Type B pancreatic cell (in vitro differentiated cells): ENCODE measurements around the gene SPRR1A. TPM values are rescaled to one million over a fixed set of nuclear protein-coding genes. Genes with fewer than 3 reads are reported as not detected.

ENCODE experiments used
- DNase-seq: peaks from one replicate; pipeline ENCODE4 v3.0.0; 2021; ENCODE audit warnings: mixed read lengths; ENCODE audit not compliant: unreplicated experiment; ENCODE audit errors: extremely low spot score
- H3K27ac Mint-ChIP-seq: 2 replicates; pipeline ENCODE4 v1.8.0; 2021; ENCODE audit warnings: mild to moderate bottlenecking, mixed read lengths
- H3K27me3 Mint-ChIP-seq: 2 replicates; pipeline ENCODE4 v1.8.0; 2021; ENCODE audit warnings: mixed read lengths
- H3K36me3 Mint-ChIP-seq: 2 replicates; pipeline ENCODE4 v1.8.0; 2021; ENCODE audit warnings: mixed read lengths
- H3K4me1 Mint-ChIP-seq: one replicate; pipeline ENCODE4 v1.8.0; 2021; ENCODE audit warnings: mixed read lengths; ENCODE audit not compliant: unreplicated experiment
- H3K4me3 Mint-ChIP-seq: 2 replicates; pipeline ENCODE4 v1.8.0; 2021; ENCODE audit warnings: mild to moderate bottlenecking, mixed read lengths
- H3K9me3 Mint-ChIP-seq: 2 replicates; pipeline ENCODE4 v1.8.0; 2021; ENCODE audit warnings: mixed read lengths
- long read RNA-seq: library from polyadenylated mRNA; unstranded; transcript quantifications from one replicate; pipeline ENCODE4 v2.0.0, GENCODE V29; 2020
- total RNA-seq: library from RNA; stranded (reverse); gene quantifications from 2 replicates; pipeline ENCODE4 v1.2.1, GENCODE V29; 2021; ENCODE audit warnings: low replicate concordance
- TF ChIP-seq, protein P1 (sequence below): fragments of 200-600 bp; sonication (generic); conservative IDR thresholded peaks from 2 replicates; pipeline ENCODE4 v1.5.0; 2021; ENCODE audit warnings: antibody characterized with exemption, mild to moderate bottlenecking

Gene SPRR1A, protein sequence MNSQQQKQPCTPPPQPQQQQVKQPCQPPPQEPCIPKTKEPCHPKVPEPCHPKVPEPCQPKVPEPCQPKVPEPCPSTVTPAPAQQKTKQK
- 22.2 and 36.3 TPM in 2 replicates for total RNA-seq
- long read RNA-seq, partial matches to known transcripts: 0 of 2 reads
- long read RNA-seq, other reads (novel, unspliced or antisense): 2 of 2 reads

DNA sequence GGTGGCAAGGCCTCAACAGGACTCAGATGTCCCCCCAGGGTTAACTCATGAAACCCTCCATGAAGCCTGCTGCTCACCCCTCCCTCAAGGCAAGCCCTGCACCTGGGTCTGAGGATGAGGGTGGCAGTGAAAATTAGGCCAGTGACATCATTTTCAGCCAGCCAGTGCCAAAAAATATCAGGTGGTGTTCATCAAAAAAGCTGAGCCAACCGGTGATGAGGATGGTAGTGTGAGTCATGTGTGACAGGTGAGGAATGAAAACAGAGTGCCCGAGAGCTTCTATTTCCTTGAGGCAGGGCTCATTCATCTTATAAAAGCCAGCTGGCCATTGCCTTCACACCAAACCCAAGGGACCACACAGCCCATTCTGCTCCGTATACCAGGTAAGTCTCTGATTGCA lies at the start of gene SPRR1A:
Gene SPRR1A (plus strand): TSS at position 339 of the 400 bp plus-strand sequence. CDS start 1,150 bp downstream, outside the sequence.
- Mint-ChIP-seq H3K27ac (no peak within 1 kb of the TSS), H3K36me3 (no peaks in the 10 kb centered on the region), H3K4me1 (no peaks in the 10 kb centered on the region), H3K4me3 (peak within 1 kb of the TSS; percentile 27), H3K9me3 (no peaks in the 10 kb centered on the region), H3K27me3 (no peaks in the 10 kb centered on the region)
- TF ChIP-seq, protein P1, sequence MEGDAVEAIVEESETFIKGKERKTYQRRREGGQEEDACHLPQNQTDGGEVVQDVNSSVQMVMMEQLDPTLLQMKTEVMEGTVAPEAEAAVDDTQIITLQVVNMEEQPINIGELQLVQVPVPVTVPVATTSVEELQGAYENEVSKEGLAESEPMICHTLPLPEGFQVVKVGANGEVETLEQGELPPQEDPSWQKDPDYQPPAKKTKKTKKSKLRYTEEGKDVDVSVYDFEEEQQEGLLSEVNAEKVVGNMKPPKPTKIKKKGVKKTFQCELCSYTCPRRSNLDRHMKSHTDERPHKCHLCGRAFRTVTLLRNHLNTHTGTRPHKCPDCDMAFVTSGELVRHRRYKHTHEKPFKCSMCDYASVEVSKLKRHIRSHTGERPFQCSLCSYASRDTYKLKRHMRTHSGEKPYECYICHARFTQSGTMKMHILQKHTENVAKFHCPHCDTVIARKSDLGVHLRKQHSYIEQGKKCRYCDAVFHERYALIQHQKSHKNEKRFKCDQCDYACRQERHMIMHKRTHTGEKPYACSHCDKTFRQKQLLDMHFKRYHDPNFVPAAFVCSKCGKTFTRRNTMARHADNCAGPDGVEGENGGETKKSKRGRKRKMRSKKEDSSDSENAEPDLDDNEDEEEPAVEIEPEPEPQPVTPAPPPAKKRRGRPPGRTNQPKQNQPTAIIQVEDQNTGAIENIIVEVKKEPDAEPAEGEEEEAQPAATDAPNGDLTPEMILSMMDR: no peak
- DNase-seq: no peak

DNA sequence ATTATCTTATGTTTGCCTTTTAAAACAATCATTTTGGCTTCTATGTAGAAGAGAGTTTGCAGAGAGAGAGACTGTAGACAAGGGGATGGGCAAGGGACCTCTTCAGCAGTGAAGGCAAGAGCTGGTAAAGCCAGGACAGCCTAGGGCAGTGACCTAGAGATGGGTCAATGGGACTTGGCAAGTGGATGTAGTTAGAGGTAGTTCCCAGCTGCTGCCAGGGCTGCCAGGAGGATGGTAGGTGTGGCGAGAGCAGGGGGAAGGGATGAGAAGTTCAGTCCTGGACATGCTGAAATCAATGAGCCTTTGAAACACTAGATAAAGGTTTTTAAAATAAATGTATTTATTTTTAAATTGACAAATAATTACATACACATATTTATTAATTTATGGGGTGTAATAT lies 43.3 kb upstream of the SPRR1A start:
- H3K4me1 Mint-ChIP-seq: no peaks in the 10 kb centered on the region
- no peaks in the 10 kb centered on the region for H3K36me3 Mint-ChIP-seq
- H3K4me3 Mint-ChIP-seq: no peak overlapping the region
- no peaks in the 10 kb centered on the region for H3K9me3 Mint-ChIP-seq
- H3K27ac Mint-ChIP-seq: no peak overlapping the region
- no peak for DNase-seq
- TF ChIP-seq, protein P1: no peak
- no peaks in the 10 kb centered on the region for H3K27me3 Mint-ChIP-seq

DNA sequence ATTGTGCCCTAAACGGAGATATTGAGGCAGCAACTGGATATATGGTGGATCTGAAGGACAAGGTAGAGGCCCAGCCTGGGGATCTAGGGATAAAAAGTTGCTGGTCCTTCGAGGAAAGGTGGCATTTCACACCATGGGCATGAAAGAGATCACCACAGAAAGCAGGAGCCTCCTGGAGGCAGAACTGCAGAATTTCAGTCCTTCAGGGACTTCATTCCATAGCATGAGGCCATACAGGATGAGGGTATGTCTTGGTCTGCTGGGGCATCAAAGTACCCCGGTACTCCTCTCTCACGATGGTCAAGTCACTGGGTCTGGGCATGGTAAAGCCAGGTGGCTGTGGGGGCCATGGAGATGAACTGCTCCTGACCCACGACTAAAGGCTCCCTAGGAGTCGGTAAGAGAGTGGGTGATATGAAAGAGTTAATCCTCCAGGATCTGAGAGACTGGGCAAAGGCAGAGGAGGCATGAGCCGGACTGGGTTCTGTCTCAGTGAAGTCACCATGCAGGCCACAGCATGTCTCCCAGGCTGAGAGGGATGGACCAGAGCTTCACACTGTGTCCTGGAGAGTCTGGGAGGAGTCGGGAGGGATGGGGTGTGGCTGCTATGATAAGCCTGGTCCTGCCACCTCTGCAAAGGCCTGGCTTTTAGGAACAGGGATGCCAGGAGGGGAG lies 42.7 kb upstream of the SPRR1A start:
- TF ChIP-seq, protein P1: no peak
- Mint-ChIP-seq H3K9me3 (no peaks in the 10 kb centered on the region), H3K4me1 (no peaks in the 10 kb centered on the region), H3K27ac (no peak overlapping the region), H3K4me3 (no peak overlapping the region), H3K36me3 (no peaks in the 10 kb centered on the region), H3K27me3 (no peaks in the 10 kb centered on the region)
- no peak for DNase-seq

DNA sequence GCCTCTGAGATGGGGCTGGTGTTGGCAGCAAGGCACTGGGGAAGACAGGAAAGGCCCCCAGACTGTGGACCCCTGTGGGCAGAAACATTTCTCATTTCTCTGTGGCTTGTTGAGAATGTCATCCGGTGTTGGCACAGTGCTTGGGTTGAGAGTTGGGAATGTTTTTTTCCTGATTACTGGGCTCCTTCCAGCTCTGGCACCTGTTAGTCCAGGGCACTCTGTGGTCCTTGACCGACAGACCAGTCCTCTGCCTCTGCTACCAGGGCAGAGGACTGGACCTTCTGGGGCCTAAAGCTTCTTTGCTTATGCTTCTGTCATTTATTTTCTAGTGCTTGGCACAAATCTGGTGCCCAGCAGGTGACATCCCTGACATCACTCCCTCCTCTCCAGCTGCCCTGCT lies 41.7 kb upstream of the SPRR1A start:
- Mint-ChIP-seq H3K27ac (no peak overlapping the region), H3K27me3 (no peaks in the 10 kb centered on the region), H3K9me3 (no peaks in the 10 kb centered on the region), H3K4me1 (no peaks in the 10 kb centered on the region), H3K4me3 (no peak overlapping the region), H3K36me3 (no peaks in the 10 kb centered on the region)
- TF ChIP-seq, protein P1: no peak
- DNase-seq: peak; percentile 16

DNA sequence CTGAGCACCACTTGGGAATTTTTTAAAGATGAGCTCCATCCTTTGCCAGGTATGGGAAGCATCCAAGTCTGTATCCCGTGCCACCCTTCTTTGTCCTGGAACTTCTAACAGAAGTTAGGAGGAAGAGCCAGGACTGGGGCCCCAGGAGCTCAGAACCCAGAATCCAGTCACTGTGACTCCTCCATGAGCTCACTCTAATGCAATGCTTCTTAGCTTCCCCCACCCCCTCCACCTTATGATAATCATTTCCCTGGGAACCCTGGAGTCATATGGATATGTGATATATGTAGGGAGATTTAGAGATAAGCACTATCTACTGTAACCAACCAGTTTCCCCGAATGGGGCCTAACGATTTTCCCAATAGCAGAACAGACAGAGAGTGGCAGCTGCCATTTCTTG lies 37.6 kb upstream of the SPRR1A start:
- no peaks in the 10 kb centered on the region for H3K36me3 Mint-ChIP-seq
- peaks cover 2% of the 10 kb centered on the region for H3K27me3 Mint-ChIP-seq
- DNase-seq: peak; percentile 6
- H3K4me3 Mint-ChIP-seq: no peak overlapping the region
- H3K9me3 Mint-ChIP-seq: no peaks in the 10 kb centered on the region
- H3K27ac Mint-ChIP-seq: no peak overlapping the region
- TF ChIP-seq, protein P1: no peak
- H3K4me1 Mint-ChIP-seq: no peaks in the 10 kb centered on the region
